Suprapubic skin (tissue), 4 donors: ENCODE results near the gene PRKCE. TPM values are rescaled to one million over a fixed set of nuclear protein-coding genes. Genes with fewer than 3 reads are reported as not detected.

Experiments
- DNase-seq, 2 donors: peaks; one replicate each; pipeline ENCODE4 v3.0.0-alpha.2; 2019; ENCODE audit warnings: low spot score in 2 of 2
- H3K27ac ChIP-seq: fragments of 200-600 bp; sonication (generic); one replicate; pipeline ENCODE4 v1.5.1; 2019
- H3K27me3 ChIP-seq: fragments of 200-600 bp; sonication (generic); one replicate; pipeline ENCODE4 v1.5.1; 2019
- H3K36me3 ChIP-seq: fragments of 200-600 bp; sonication (generic); one replicate; pipeline ENCODE4 v1.5.1; 2019
- H3K4me1 ChIP-seq: fragments of 200-600 bp; sonication (generic); one replicate; pipeline ENCODE4 v1.5.1; 2019
- H3K4me3 ChIP-seq: fragments of 200-600 bp; sonication (generic); one replicate; pipeline ENCODE4 v1.5.1; 2019; ENCODE audit warnings: mild to moderate bottlenecking
- H3K9me3 ChIP-seq: fragments of 200-600 bp; sonication (generic); one replicate; pipeline ENCODE4 v1.5.1; 2019
- EP300 ChIP-seq: sonication (generic); formaldehyde crosslinking; IDR thresholded peaks from one replicate; pipeline ENCODE4 v1.6.1; 2017; ENCODE audit warnings: antibody characterized with exemption
- POLR2A ChIP-seq, 2 donors: fragments of 450-650 bp; IDR thresholded peaks; one replicate each; pipeline ENCODE4 v1.6.1; 2017; ENCODE audit warnings: antibody characterized with exemption in 2 of 2, mild to moderate bottlenecking in 2 of 2, moderate library complexity in 2 of 2
- POLR2AphosphoS5 ChIP-seq, 3 donors: sonication (generic); formaldehyde crosslinking; IDR thresholded peaks; one replicate each; pipeline ENCODE4 v1.6.1; 2017; ENCODE audit warnings: antibody characterized with exemption in 3 of 3
- WGBS: methylation state at CpG from one replicate; pipeline ENCODE4 v1.1.5; 2018; 5-methylcytosine and 5-hydroxymethylcytosine counted together
- total RNA-seq, 4 donors: library from RNA; depleted of rRNA; stranded (reverse); fragments of >200 nt; gene quantifications; one replicate each; pipeline ENCODE4 v1.1.0, GENCODE V29; 2016
- TF ChIP-seq, protein P1 (sequence below), 2 donors: fragments of 200-600 bp in 1 of 2; fragments of 450-650 bp in 1 of 2; sonication (generic) in 1 of 2; IDR thresholded peaks; one replicate each; pipeline ENCODE4 v1.5.1; 2016 to 2019; ENCODE audit warnings: antibody characterized with exemption in 2 of 2, mild to moderate bottlenecking in 1 of 2, moderate library complexity in 1 of 2

The PRKCE gene
- total RNA-seq, 4 donors from 2014 or later = 7.9 to 18.3 (median 12.5) TPM

DNA sequence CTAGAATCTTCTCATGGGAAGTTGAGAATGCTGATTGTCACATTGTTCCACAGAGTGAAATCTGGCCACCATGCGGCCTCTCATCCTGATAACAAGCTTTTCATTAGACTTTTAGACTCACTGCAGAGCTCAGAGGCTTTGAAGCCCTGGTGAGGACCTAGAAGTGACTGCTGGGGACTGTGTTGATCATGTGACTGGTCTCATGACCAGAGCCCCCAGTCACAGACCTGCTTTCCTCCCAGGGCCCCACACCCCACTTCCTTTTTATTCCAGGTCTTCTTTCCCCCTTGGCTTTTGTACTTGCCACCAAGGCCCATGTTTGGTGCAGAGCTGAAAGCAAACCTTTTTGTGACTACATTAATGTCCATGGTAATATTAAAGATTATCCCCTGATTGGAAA is 45.2 kb downstream of the PRKCE start:
- TF ChIP-seq, protein P1, sequence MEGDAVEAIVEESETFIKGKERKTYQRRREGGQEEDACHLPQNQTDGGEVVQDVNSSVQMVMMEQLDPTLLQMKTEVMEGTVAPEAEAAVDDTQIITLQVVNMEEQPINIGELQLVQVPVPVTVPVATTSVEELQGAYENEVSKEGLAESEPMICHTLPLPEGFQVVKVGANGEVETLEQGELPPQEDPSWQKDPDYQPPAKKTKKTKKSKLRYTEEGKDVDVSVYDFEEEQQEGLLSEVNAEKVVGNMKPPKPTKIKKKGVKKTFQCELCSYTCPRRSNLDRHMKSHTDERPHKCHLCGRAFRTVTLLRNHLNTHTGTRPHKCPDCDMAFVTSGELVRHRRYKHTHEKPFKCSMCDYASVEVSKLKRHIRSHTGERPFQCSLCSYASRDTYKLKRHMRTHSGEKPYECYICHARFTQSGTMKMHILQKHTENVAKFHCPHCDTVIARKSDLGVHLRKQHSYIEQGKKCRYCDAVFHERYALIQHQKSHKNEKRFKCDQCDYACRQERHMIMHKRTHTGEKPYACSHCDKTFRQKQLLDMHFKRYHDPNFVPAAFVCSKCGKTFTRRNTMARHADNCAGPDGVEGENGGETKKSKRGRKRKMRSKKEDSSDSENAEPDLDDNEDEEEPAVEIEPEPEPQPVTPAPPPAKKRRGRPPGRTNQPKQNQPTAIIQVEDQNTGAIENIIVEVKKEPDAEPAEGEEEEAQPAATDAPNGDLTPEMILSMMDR (IDR thresholded peaks at IDR 0.05) = no peak
- TF ChIP-seq POLR2A (IDR thresholded peaks at IDR 0.05) (no peak), EP300 (no peak), POLR2AphosphoS5 (IDR thresholded peaks at IDR 0.05) (no peak)
- Histone ChIP-seq H3K27ac (no peak overlapping the region), H3K4me1 (no peaks in the 10 kb centered on the region), H3K36me3 (no peaks in the 10 kb centered on the region), H3K4me3 (no peak overlapping the region), H3K27me3 (no peaks in the 10 kb centered on the region), H3K9me3 (no peaks in the 10 kb centered on the region)
- 100% methylated on average over 1 of the region's 1 CpG for WGBS
- DNase-seq = no peak

DNA sequence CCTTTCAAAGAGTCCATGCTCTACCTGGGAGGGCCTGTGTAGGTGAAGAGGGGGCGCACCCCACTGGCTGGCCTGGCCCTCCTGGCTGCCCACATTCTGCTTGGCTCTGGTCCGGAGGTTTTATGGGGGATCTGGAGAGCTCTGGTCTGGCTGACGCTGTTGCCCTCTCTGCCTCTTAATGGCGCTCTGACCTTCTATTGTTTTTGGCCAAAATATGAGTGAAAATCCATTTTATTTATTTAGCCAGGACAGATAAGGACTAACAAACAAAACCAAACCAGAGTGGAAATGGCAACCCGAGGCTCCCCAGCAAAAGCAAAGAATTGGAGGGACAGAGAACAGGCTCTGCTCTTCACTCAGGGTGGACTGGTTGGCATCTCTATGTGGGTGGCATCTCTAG is 45.7 kb downstream of the PRKCE start:
- Histone ChIP-seq H3K4me3 (no peak overlapping the region), H3K4me1 (no peaks in the 10 kb centered on the region), H3K27me3 (no peaks in the 10 kb centered on the region), H3K36me3 (no peaks in the 10 kb centered on the region), H3K9me3 (no peaks in the 10 kb centered on the region), H3K27ac (no peak overlapping the region)
- 85% methylated on average over 5 of the region's 5 CpGs for whole genome bisulfite sequencing
- TF ChIP-seq POLR2A (IDR thresholded peaks at IDR 0.05) = no peak
- TF ChIP-seq EP300 = no peak
- TF ChIP-seq, protein P1 (IDR thresholded peaks at IDR 0.05) = no peak
- no peak for TF ChIP-seq POLR2AphosphoS5 (IDR thresholded peaks at IDR 0.05)
- DNase-seq = no peak

DNA sequence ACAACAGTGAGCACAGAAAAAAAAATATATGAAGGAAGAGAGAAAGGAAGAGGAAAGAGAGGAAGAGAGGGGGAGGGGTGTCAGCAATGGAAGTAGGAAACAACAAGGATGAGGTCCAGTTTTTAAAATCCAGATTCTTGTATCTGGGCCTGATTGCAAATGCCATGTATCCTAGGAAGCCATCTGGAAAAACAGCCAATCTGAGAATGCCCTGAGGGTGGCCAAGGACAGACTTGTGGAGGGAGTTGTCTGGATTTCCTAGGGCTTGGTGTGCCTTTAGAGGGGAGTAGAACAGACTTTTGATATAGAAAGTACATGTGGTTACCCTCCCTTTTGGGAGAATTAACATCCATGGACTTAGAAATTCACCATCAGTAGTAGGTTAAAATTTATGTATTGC is 47.1 kb downstream of the PRKCE start:
- TF ChIP-seq EP300 (no peak), POLR2A (IDR thresholded peaks at IDR 0.05) (no peak), POLR2AphosphoS5 (IDR thresholded peaks at IDR 0.05) (no peak)
- TF ChIP-seq, protein P1 (IDR thresholded peaks at IDR 0.05) = no peak
- Histone ChIP-seq H3K27ac (no peak overlapping the region), H3K4me1 (no peaks in the 10 kb centered on the region)

DNA sequence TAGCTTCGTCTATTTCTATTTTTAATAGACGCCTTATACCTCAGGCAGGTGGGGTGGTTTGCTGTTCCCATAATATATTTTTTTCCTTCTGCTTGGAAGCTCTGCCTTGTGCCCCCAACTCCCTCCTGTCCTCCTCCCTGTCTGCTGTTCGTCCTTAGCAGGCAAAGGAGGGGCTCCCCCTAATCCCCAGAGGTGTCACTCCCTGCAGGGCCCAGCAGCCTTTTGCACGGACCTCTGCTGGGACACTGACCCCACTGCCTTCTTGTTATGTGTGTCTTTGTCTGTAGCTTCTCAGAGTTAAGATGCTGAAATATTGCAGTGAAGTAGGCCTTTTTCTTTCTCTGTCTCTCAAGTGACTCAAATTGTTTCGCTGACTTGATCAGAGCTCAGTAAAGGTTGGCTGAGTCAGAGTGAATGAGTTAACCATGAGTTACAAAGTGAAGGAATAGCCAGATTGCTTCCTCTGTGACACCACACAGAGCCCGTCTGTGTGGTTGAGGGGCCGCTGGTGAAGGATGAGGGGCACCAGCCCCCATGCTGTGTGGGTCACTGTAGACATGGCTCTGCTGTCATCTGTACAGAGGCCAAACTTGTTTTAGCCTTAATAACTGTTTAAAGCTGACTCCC is 47.7 kb downstream of the PRKCE start:
- no peaks in the 10 kb centered on the region for H3K4me1 ChIP-seq
- no peaks in the 10 kb centered on the region for H3K36me3 ChIP-seq
- no peaks in the 10 kb centered on the region for H3K27me3 ChIP-seq
- no peak for DNase-seq
- H3K9me3 ChIP-seq = no peaks in the 10 kb centered on the region
- no peak overlapping the region for H3K4me3 ChIP-seq
- 86% methylated on average over 7 of the region's 7 CpGs for WGBS
- no peak for TF ChIP-seq POLR2A (IDR thresholded peaks at IDR 0.05)
- TF ChIP-seq, protein P1 (IDR thresholded peaks at IDR 0.05) = no peak
- TF ChIP-seq EP300 = no peak
- no peak overlapping the region for H3K27ac ChIP-seq

More for the DNA sequence above, 47.1 kb downstream of the PRKCE start:
- no peaks in the 10 kb centered on the region for H3K9me3 ChIP-seq
- H3K36me3 ChIP-seq = no peaks in the 10 kb centered on the region
- H3K4me3 ChIP-seq = no peak overlapping the region
- no peaks in the 10 kb centered on the region for H3K27me3 ChIP-seq
- no peak for DNase-seq

DNA sequence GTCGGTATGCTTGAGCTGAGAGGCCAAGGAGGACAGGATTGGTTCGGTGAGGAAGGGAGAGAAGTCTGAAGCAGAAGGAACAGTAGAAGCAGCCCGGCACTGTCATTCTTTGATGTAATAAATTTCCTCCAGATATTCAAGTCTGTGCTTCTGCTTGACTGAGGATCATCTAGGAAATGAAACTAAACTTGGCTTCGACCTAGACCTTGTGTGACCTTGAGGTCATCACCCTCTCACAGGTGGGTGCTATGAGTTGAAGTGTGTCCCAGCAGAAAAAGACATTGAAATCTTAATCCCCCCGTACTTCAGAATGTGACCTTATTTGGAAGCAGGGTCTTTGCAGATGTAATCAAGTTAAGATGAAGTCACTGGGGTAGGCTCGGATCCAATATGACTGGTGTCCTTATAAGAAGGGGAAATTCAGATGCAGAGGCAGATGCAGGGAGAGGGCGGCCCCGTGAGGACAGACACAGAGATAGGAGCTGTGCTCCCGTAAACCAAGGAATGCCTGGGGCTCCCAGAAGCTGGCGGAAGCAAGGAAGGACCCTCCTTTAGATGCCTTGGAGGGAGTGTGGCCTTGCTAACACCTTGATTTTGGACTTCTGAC is 49.0 kb downstream of the PRKCE start:
- TF ChIP-seq POLR2A (IDR thresholded peaks at IDR 0.05) (no peak), EP300 (no peak), POLR2AphosphoS5 (IDR thresholded peaks at IDR 0.05) (no peak)
- TF ChIP-seq, protein P1 (IDR thresholded peaks at IDR 0.05) = no peak
- H3K4me3 ChIP-seq = no peak overlapping the region
- no peaks in the 10 kb centered on the region for H3K27me3 ChIP-seq
- no peak for DNase-seq
- no peaks in the 10 kb centered on the region for H3K36me3 ChIP-seq
- H3K9me3 ChIP-seq = no peaks in the 10 kb centered on the region
- H3K4me1 ChIP-seq = no peaks in the 10 kb centered on the region
- no peak overlapping the region for H3K27ac ChIP-seq
- 88% methylated on average over 10 of the region's 10 CpGs for WGBS
